SH-SY5Y (cell line): ENCODE results near the gene ASB9.

ENCODE experiments used
- GATA2 ChIP-seq: IDR thresholded peaks from 2 replicates; pipeline ENCODE4 v1.6.1; 2011; ENCODE audit warnings: mild to moderate bottlenecking, low read depth, low read length
- GATA3 ChIP-seq: IDR thresholded peaks from 2 replicates; pipeline ENCODE4 v1.6.1; 2011; ENCODE audit warnings: low read depth, mild to moderate bottlenecking, low read length, moderate library complexity

Gene ASB9

DNA sequence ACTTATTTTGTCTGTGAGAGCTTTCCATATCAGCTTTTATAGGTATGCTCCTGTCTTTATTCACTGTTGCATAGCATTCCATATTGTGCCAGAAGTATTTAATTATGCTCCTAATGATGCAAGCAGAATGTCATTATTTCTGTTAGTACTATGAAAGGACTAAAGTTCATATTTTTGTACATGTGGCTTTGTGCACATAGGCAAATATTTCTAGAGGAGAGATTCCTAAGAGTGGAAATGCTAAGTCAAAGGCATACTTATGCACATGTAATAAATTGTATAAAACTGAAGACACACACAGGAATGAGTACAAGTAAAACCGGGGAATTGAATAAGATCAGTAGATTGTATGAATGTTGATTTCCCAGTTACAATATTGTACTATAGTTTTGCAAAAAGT is 1.9 kb upstream of the ASB9 start:
- TF ChIP-seq GATA2 (no peak), GATA3 (no peak)

DNA sequence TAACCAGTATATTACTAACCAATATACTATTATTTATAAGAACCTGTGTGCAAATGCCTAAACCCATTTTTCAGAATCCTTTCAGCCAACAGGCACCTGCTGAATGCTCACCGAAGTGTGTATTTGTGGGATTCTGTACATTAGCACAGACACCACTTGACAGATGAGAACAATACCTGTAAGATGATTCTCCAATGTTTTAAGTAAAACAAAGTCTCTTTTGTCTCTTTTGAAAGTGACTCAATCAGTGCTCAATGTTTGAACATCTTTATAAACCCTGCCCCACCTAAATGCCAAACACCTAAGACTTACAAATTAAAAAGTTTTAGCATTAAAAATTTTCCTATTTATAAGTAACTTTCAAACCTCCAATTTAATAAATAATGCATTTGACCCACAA is 763 bp downstream of the ASB9 start:
- TF ChIP-seq GATA3 (no peak), GATA2 (no peak)

DNA sequence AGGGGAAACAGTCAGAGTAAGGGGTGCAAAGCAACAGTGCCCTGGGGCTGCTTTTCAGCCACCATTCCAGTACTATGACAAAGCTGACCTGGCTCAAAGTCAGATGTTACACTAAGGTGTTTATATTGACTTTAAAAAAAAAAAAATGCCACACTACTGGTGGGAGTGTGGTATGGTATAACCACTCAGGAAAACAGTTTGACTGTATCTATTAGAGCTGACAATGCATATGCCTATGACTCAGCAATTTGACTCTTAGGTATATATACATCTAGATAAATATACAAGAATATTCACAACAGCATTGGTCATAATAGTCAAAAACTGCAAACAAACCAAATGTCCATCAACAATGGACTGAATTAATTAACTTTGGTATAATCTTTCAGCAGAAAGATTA is 15.0 kb downstream of the ASB9 start:
- TF ChIP-seq GATA2 (no peak), GATA3 (no peak)

DNA sequence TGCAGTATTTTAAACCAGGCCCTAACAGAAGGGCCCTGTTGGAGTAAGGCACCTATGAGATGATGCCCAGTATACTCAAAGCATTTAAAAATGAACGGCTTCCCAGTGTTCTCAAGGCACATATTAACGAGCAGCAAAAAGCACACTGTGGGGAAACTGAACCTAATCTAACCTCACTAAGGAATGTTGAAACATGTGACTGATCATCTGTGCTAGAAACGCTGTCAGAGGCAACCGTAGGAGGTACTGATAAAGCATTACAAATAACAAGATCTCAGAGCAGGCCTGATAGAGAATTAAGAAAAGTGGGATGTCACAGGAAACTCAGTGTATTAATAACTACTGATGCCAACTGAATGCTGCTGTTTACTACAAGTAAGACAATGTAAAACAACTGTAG is 24.0 kb downstream of the ASB9 start:
- TF ChIP-seq GATA2 (no peak), GATA3 (no peak)

DNA sequence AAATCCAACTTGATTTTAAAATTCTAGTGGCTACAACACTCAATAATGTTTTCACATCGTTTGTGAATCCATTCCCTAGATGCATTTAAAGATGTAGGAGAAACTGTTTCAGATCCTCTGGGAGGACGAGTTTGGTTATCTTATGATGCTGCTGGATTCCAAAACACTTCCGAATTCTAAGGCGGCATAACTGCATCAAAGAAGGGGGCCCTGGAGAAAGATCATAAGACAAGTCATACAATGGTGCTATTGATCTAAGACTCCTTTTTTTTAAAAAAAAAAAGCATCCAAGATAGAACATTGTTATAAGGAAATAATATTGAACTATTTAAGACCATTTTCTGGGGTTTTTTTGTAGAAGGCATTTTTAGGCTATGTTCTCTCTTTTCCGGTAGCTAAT is 25.5 kb downstream of the ASB9 start:
- TF ChIP-seq GATA3 (no peak), GATA2 (no peak)

DNA sequence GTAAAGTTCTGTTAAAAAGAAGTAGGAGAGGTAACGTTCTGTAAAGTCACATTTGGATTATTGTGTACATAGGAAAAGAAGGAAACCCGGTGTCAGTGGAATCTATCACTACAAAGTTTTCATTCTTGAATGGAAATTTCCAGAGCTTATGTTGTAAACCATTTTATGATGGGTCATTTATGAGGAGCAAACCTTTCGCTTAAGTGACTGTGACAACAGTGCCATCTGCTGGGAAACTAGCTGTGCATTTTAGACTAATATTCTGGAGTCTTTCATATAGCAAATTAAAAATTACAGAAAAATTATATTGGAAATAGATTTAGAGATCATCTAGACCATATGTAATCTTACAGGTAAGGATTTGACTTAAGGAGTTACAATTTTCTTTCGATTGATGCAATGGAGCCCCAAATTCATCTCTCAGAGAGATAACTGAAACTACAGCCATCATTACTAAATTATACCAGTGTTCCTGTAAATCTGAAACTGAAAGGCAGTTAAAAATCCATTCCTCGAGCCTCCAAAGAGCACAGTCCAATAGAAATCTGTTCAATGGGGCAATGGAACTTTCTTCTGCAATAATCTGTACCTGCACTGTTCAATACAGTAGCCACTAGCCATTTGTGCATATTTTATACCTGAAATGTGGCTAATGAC is 26.9 kb downstream of the ASB9 start:
- TF ChIP-seq GATA3 (no peak), GATA2 (no peak)

DNA sequence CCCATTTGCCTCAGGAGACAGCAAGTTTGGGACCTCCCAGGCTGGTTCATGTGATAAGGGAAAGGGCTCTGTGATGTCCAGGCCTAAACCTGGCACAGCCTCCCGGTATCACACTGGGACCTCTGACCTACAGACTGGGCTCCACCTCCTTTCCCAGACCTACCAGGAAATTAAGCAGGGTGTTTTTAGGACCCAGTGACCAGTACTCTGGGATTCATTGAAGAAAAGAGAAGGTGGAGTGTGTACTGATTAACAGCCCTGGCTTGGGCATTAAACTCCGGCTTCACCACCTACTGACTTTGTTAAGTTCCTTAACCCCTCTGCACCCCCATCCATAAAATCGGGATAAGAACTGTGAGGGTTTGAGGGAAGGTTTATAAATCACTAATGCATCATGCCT is 28.6 kb downstream of the ASB9 start:
- TF ChIP-seq GATA3 (no peak), GATA2 (no peak)

DNA sequence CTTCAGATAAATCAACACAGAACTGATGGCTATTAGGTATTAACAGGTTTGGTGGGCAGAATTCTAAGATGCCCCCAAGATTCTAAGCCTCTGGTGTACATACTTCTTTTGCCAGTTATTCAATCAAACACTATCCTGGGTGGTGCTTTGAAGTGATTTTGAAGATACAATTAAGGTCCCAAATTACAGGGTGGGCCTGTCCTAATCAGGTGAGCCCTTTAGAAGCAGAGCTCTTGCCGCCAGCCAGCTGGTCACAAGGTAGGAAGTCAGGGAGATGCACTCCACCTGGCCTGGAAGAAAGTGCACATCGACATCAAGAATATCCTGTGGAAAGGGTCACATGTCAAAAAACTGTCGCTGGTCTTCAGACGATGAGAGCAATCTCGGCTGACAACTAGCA is 29.5 kb downstream of the ASB9 start:
- TF ChIP-seq GATA3 (no peak), GATA2 (no peak)

DNA sequence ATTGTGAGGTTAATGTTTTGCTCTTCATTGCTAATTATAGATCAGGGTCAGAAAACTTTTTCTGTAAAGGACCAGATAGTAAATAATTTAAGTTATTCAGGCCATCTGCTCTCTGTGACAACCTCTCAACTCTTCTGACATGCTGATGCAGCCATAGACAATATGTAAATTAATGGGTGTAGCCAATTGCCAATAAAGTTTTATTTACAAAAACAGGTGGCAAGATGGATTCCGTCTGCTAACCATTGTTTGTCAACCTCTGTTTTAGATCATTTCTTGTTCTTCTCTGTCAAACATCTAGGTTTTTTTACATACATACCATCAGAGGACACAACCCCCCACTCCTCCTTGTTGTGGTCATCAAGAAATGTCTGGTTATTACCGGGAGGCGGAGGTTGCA is 33.7 kb downstream of the ASB9 start:
- TF ChIP-seq GATA3 (no peak), GATA2 (no peak)

DNA sequence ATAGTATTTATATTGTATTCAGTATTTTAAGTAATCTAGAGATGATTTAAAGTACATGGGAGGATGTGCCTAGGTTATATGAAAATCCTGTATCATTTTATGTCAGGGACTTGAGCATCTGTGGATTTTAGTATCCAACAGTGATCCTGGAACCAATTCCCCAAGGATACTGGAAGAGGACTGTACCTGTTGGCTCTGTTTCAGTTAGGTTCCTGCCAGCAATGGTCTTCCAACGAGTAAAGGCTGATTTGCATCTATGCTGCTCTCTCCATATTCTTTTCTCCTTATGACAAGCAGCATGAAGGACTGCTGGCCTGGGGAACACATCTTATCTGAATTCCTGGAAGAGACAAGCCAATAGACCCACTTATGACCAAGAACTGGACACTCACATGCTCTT is 34.9 kb downstream of the ASB9 start:
- TF ChIP-seq GATA2 (no peak), GATA3 (no peak)

DNA sequence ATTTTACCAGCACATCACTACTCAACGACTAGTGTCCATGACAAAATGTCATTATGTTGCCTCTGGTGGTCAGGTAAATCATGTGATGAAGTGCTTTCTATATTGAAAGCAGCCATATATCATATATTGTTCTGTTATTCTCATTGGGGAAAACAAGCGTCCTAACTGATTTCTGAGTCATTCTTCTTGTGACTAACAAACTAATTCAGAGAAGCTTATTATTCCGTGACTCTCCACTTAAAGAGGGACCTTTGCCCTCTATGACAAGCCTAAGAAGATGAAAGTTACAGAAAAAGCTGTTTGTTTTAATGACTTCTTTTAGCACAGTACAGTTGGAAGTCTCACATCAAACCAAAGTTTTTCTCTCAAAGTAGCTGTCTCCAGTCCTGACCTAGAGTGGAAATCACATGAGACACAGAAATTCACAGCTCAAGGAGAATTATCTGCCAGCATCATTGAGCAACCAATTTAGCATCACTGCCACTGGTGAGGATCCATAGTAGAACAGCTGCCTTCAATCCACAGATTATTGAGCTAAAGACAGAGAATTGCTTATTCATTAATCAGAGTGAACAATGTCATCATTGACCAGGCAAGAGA is 36.4 kb downstream of the ASB9 start:
- TF ChIP-seq GATA3 (no peak), GATA2 (no peak)

DNA sequence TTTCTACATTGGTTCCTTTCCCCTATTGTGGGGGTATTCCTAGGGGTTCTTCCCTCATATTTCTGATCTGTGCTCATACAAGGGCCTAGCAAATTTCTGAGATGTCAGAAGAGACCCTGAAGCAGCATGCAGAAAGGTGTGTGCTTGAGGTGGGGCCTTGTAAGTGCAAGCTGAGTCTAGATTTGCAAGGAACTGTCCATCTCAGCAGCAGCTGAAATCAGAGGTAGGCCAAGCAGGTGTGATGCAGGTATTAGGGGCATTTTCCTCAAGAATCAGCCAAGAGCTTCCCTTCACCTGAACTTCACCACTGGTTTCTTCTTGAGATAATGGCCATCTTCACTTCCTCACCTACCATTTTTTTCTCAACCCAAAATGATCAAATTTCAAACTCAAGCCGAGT is 45.1 kb downstream of the ASB9 start:
- no peak for TF ChIP-seq GATA3
- TF ChIP-seq GATA2, result no peak

DNA sequence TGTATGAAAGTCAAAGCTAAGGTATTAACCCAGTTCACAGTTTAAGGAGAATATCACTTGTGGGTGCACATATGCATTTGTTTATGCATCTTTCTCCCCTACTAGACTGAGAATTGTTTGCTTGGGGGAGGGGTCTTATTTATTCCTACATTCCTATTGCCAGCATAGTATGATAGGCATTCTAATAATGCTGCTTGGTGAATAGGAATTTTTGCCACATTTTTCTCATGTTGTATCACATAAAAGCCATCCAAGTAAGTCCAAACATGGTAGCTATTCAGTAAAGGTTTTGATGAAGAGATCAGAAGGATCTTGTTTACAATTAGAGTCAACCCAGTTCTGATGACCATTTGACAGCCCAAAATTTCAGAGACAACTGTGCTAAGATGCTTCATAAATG is 48.6 kb downstream of the ASB9 start:
- TF ChIP-seq GATA3 (no peak), GATA2 (no peak)

DNA sequence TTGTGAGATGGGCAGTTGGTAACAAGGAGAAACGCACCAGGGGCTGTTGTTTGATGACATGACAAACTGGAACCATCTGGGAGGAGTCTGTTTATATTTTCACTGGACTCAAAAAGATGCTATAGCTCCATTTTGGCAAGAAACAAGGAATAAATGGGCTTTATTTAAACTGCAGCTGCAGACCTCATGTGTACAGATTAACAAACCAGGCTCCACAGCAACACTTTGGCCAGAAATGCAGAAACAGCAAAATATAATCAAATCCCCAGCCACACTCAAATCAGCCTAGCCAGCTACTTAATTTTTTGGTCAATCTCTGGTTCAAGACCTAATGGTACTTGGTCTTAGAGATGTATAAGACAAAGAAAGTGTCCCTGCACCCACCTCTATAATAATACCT is 52.7 kb downstream of the ASB9 start:
- TF ChIP-seq GATA3, result no peak
- TF ChIP-seq GATA2, result no peak

DNA sequence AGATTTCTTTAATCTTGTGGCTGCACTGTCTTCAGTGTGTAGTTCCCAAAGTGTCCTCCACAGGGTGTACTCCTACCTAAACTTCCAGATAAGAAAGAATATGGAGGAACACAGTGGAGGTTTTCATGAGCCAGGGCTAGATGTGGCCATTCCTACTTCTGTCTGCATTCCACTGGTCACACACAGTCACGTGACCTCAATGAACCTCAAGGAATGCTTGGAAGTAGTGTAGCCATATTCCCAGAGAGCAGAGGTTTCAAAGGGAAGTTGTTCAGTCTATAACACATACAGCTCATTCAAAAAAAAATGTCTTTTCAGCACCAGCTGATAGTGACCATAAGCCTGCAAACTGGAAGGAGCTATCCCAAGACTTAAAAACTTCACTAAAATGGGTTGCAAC is 53.6 kb downstream of the ASB9 start:
- TF ChIP-seq GATA3 (no peak), GATA2 (no peak)

DNA sequence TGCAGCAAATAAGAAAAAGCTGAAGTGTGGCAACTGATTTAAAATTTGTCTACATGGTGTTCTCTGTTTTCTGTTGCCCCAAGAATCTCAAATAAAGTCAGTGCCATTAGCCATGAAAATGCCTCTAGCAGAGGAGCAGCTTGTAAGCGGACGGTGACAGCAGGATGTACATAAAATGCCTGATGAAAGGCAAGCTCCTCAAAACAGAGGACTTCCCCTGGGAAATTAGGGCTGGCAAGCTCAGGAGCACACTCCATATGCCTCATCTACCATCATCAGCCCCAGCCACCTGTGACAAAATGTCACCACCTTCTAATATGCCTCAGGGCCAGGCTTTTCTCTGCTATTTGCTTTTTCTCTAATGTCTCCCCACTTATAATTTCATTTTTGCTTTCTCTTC is 54.5 kb downstream of the ASB9 start:
- TF ChIP-seq GATA2 (no peak), GATA3 (no peak)
